GM18499 (cell line): ENCODE measurements around the gene STK26.
"Not testable (repeated sequence)": the region's sequence is repeated elsewhere in the genome, so short reads cannot be mapped to it uniquely, and the experiment has no call there.

Experiments used
- ATAC-seq: cut with Tn5 transposase; IDR thresholded peaks from one replicate; pipeline ENCODE4 v1.9.1; 2021; ENCODE audit warnings: moderate number of reproducible peaks; ENCODE audit not compliant: insufficient read depth, unreplicated experiment

The STK26 gene

GRCh38 chrX:132034648-132035047 lies 11.5 kb downstream of the STK26 start:
- ATAC-seq = peak; percentile 46

DNA sequence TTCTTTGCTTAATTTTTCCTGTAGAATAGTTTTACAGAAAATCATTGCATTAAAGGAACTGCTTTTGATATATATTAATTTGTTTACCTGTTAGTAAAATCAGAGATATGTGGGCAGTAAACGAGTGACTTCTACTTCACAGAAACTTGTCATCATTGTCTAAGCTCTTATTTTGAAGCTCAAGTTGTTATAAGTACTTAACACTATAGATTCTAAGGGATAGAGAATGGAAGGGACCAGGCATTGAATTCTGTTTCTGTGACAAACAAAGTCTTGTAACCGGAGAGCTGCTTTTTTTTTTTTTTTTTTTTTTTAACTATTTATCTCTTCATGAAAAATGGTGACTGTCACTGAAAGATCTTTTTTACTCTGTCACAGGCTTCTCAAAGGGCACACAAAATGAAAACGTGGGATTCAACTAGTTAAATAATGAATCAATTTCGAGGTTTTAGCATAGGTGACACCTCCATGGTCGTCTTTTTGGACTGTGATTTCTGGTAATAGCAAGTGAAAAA lies 14.4 kb downstream of the STK26 start:
- no peak for ATAC-seq

GRCh38 chrX:132040066-132040465 lies 17.0 kb downstream of the STK26 start:
- no peak for ATAC-seq

DNA sequence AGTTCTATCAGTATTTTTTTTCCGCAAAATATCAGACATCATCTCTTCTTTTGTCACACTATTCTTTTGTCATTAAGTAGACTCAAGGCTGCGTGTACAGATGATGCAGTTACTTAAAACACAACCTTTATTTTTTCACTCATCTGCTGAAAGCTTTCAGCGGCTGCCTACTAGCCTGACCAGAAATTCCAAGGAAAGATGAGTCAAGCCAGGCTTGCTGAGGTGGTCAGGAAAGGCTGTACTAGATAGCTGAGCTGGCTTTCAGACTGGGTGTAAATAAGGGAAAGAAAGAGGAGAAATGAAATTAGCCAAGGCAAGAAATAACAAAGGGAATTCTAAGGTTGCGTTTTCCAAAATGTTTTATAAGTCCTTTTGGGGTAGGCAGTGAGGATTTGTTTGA lies 17.9 kb downstream of the STK26 start:
- no peak for ATAC-seq

GRCh38 chrX:132043977-132044376 lies 20.9 kb downstream of the STK26 start:
- ATAC-seq = no peak

- ATAC-seq = no peak
Measured at GRCh38 chrX:132044953-132045352, 21.9 kb downstream of the STK26 start.

DNA sequence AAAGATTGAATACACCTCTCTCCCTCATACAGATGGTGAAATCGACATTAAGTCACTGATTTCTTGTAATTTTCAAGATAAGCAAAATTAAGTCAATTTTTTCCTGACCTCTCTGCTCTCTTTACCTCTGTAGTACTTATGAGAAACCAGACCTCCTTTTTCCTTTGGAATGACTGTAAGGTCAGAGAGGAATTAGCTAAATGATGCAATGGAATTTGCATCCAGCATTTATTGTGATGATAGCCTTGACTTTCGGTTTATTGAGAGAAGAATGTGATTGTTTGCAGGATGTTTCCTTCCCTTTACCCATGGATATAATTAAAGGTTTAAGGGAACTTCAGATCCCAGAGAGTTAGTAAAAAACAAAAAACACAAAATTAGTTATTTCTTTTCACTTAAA lies 22.4 kb downstream of the STK26 start:
- ATAC-seq = no peak

DNA sequence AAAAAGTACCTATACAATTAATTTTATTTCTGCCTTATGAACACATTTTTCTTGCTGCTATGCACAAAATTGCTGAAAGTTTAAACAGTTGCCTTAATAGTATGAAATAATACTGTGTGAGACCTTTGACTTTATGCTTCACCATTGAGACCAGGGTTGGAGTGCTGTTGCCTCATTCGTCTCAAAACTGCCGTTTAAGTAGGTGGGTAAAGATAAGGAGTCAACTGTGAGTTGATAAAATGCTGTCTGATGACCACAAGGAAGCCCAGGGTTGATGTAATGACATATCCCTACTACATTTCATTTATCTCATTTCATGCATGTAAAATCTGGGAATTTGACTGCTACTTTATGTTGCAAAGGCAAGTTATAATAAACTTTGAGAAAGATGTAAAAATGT lies 23.4 kb downstream of the STK26 start:
- ATAC-seq = no peak

GRCh38 chrX:132051778-132052177 lies 28.7 kb downstream of the STK26 start:
- ATAC-seq = not testable (repeated sequence)

GRCh38 chrX:132058050-132058449 lies 34.9 kb downstream of the STK26 start:
- ATAC-seq = no peak

- ATAC-seq = no peak
Measured at GRCh38 chrX:132058975-132059374, 35.9 kb downstream of the STK26 start.

DNA sequence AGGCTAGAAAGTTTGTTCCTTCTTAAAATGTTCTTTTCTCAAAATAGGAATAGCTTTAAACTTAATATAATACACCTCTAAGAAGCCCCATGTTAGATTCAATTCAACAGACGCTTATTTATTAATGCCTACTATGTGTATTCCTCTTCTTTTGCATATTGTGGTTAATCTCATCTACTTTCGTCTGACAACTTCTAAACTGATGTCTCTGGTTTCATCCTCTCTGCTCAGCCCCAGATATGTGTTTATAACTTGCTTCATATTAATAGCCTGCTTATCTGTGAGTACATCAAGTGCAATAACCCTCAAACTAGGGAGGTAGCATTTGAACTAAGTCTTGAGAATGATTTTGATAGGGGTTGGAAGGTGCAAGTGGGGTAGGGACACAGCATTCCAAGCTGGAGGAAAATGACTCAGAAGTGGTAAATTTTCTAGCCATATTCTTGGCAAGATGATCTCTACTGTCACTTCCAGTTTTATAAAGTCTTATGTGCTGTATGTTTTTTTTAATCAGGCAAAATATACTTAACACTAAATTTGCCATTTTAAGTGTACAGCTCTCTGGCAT lies 37.0 kb downstream of the STK26 start:
- no peak for ATAC-seq

GRCh38 chrX:132063334-132063733 lies 40.2 kb downstream of the STK26 start:
- ATAC-seq = no peak

- no peak for ATAC-seq
Measured at GRCh38 chrX:132063862-132064261, 40.8 kb downstream of the STK26 start.

- no peak for ATAC-seq
Measured at GRCh38 chrX:132068405-132068804, 45.3 kb downstream of the STK26 start.

- ATAC-seq = no peak
Measured at GRCh38 chrX:132071254-132071653, 48.2 kb downstream of the STK26 start.

DNA sequence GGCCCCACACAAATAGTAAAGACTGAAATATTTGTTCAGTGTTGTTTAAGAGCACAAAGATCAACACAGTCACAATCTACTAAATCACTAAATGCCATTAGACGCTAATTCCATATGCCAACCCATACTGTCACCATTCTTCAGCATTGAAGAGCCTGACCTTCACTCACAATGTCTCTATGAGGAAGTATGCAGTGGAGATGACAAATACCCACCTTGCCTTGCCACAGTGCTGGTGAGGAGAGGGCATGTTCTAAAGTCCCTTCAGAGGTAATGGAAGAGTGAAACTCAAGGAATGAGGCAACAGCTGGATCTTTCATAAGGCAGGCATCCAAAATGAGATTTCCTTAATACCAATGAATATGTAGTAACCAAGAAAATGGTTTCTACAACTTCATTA lies 54.3 kb downstream of the STK26 start:
- ATAC-seq = no peak

- no peak for ATAC-seq
Measured at GRCh38 chrX:132077912-132078311, 54.8 kb downstream of the STK26 start.

DNA sequence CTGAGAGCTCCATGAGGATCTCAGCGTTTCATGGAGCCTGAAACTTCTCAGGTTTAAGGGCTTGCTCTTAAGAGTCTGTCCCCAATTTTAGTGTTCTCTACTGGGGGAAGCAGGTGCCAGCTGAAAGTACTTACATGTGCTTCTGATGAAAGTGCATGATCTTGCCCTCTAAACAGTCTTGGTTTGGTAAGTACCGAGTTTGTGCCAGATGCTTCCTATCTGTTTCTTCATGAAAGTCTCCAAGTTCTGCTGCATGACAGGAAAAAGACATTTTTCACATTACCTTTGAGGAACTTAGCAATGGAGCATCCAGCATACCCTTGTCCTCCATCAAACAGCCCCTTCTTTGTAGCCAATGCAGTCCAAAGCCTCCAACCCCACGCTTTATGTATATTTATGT lies 62.7 kb downstream of the STK26 start:
- ATAC-seq = no peak

- no peak for ATAC-seq
Measured at GRCh38 chrX:132086672-132087071, 63.6 kb downstream of the STK26 start.

GRCh38 chrX:132088864-132089263 lies 65.8 kb downstream of the STK26 start:
- ATAC-seq = no peak

DNA sequence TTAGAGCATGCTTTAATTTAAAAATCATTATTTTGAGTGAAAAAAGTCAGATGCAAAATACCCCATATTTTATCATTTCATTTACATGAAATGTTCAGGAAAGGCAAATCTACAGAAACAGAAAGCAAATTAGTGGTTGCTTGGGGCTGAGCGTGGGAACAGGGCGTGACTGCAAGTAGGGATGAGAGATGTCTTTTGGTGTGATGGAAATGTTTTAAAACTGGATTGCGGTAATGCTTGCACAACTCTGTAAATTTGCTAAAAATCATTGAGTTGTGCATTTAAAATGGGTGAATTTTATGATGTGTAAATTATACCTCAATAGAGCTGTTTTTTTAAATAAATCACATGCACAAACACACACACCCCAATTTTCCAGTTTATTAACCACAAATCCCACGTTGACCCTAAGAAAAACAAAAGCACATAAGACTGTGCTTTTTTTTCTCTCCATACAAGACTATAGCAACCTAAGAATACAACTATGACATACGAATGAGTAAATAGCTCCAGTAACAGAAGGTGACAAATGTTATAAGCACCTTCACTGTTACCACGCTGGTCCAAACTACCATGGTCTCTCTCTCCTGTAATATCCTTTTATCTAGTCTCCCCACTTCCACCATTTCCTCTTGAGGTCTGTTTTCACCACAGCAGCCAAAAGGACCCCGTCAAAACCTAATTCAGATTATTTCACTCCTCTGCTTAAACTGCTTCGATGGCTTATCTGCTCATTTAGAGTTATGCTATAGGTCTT lies 67.5 kb downstream of the STK26 start:
- no peak for ATAC-seq
